Suprapubic skin (tissue), 3 donors: ENCODE data around the gene PRR35.

Experiments used
- POLR2A ChIP-seq, 2 donors: fragments of 450-650 bp; IDR thresholded peaks; one replicate each; pipeline ENCODE4 v1.6.1; 2017; ENCODE audit warnings: antibody characterized with exemption in 2 of 2, mild to moderate bottlenecking in 2 of 2, moderate library complexity in 2 of 2
- TF ChIP-seq, protein P1 (sequence below), 2 donors: fragments of 200-600 bp in 1 of 2; fragments of 450-650 bp in 1 of 2; sonication (generic) in 1 of 2; IDR thresholded peaks; one replicate each; pipeline ENCODE4 v1.5.1; 2016 to 2019; ENCODE audit warnings: antibody characterized with exemption in 2 of 2, mild to moderate bottlenecking in 1 of 2, moderate library complexity in 1 of 2

DNA sequence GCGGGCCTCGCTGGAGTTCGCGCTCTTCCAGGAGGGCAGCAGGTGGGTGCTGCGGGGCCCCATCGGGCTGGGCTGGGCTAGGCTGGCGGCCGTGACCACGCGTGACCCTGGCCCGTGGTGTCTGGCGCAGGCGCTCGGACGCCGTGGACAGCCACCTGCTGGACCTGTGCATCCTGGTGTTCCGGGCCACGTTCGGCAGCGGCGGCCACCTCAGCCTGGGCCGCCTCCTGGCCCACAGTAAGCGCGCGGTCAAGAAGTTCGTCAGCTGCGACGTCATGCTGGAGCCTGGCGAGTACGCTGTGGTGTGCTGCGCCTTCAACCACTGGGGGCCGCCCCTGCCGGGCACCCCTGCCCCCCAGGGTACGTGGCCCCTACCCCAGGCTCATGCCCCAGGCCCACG, 8.0 kb upstream of the PRR35 start:
- TF ChIP-seq, protein P1, sequence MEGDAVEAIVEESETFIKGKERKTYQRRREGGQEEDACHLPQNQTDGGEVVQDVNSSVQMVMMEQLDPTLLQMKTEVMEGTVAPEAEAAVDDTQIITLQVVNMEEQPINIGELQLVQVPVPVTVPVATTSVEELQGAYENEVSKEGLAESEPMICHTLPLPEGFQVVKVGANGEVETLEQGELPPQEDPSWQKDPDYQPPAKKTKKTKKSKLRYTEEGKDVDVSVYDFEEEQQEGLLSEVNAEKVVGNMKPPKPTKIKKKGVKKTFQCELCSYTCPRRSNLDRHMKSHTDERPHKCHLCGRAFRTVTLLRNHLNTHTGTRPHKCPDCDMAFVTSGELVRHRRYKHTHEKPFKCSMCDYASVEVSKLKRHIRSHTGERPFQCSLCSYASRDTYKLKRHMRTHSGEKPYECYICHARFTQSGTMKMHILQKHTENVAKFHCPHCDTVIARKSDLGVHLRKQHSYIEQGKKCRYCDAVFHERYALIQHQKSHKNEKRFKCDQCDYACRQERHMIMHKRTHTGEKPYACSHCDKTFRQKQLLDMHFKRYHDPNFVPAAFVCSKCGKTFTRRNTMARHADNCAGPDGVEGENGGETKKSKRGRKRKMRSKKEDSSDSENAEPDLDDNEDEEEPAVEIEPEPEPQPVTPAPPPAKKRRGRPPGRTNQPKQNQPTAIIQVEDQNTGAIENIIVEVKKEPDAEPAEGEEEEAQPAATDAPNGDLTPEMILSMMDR (IDR thresholded peaks at IDR 0.05), result no peak
- TF ChIP-seq POLR2A (IDR thresholded peaks at IDR 0.05), result no peak
